ENCODE results near the gene BTF3.

BTF3 gene

DNA sequence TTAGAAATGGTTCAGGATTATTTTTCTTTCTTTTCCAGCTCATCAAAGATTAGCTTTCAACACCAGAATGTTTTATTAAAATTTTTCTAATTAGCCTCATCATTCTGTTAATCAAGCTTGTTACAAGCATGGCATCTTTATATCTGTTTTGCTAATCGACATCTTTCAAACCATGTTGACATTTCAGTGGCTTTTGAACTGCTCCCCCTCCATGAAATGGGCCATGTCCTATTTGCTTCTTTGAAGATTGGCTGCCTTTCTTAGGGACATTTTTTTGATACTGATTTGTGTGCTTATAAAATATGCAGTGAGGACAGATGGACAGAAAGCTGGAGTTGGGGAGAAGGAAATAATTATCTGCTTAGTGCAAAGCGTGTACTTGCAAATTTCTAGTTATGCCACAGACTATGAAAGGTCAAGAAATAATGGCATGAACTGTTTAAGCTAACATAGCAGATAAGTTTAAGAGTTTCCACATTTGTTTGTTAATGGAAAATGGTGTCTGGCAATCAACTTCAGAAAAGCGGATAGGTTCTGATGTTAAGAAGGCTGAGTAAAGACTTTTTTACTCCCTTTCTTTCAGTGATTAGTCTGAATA, 27.5 kb downstream of the BTF3 start:
- no peak for DNase-seq (ENCODE audit: low read depth)

GRCh38 chr5:73528248-73528647, 30.0 kb downstream of the BTF3 start:
- no peak for DNase-seq (ENCODE audit: low read depth)

- DNase-seq (ENCODE audit: low read depth): no peak
Observed at GRCh38 chr5:73529081-73529480, 30.8 kb downstream of the BTF3 start.

DNA sequence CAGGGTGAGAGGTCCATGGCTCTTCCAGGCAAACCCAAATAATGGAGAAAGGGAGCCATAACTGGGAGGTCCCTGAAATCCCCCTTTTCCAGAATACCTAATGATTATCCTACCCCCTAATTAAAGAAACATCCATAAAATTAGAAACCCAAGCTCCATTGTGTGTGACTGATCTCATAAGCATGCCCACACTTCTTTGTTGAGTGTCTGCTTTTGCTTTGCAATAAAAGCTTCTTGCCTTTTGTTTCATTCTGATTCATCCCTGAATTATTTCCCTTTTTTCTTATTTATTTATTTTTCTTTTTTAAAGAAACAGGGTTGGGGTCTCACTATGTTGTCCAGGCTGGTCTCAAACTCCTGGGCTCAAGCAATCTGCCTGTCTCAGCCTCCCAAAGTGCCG, 33.1 kb downstream of the BTF3 start:
- DNase-seq (ENCODE audit: low read depth): no peak

DNA sequence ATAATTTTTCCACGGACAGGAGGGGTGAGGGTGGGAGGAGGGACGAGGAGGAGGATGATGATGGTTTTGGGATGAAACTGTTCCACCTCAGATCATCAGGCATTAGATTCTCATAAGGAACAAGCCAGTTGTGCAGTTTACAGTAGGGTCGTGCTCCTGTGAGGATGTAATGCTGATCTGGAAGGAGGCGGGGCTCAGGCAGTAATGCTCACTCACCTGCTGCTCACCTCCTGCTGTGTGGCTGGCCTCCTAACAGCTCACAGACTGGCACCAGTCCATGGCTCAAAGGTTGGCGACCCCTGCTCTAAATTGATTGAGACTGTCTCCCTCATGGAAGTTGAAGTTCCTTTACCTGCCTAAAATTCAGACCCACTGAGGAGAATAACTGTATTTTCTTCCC, 34.0 kb downstream of the BTF3 start:
- DNase-seq (ENCODE audit: low read depth): no peak

DNA sequence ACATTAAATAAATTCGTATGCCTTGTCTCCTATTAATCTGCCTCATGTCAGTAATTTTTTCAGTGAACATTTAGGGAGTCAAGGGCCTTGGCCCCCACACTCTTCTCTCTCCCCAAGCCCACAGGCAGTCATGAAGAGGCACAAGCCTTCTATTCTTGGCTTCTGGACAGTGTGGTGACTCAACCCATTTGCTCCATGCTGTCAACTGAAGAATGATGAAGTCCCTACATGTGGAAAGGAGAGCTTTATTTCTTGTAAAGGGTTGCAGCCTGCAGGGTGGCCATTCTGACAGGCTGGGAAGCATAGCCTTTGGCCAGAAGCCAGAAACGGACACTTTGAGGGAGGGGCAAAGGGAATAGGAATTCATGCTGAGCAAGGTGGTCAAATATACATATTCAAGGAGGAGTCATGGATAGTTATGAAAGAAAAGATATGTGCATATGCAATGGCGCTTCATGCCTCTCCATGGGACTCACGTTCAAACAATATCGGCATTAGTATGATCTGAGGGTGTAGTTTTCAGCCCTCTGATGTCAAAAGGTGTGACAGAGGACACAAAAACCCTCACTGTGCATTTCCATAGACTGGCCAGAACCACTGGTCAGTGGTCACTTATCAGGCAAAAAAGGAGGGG, 35.9 kb downstream of the BTF3 start:
- DNase-seq (ENCODE audit: low read depth): no peak

DNA sequence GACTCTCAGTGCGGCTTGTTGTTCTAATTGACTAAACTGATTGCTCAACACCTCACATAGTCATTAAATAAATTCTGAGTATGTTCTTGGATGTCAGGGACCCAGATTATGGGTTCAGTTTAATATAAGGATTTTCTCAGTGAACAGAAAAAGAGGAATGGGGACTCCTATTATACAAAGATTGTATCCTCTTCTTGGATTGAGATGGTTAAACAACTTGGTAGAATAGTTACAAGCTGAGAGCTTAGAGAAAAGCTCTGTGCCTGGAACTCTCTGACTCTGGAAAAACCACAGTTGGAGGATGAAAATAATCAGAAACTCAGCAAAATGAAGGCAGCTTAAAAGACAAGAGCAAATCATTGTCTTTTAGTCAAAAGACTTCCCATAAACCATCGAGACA, 36.7 kb downstream of the BTF3 start:
- no peak for DNase-seq (ENCODE audit: low read depth)

DNA sequence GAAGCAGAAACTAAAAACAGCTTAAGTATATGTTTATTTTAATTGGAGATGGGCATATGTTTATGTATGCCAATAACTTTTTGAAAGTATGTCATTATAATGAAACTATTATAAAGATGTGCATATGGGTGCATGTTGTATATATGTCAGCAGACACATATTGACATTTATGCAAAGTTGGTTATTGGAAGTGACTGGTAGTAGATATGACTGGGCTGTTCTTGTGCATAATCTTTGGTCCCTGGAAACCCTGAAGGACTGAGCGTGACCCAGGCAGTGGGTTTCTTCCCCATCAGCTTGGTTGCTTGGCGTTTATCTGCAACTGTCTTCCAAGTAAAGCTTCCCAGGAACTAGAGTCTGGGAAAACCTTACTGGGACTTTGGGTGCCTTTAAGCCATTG, 41.5 kb downstream of the BTF3 start:
- DNase-seq (ENCODE audit: low read depth): no peak

GRCh38 chr5:73540192-73540591, 42.0 kb downstream of the BTF3 start:
- DNase-seq (ENCODE audit: low read depth): no peak

- DNase-seq (ENCODE audit: low read depth): no peak
Observed at GRCh38 chr5:73542020-73542419, 43.8 kb downstream of the BTF3 start.

- no peak for DNase-seq (ENCODE audit: low read depth)
Observed at GRCh38 chr5:73544429-73545402, 46.5 kb downstream of the BTF3 start.

DNA sequence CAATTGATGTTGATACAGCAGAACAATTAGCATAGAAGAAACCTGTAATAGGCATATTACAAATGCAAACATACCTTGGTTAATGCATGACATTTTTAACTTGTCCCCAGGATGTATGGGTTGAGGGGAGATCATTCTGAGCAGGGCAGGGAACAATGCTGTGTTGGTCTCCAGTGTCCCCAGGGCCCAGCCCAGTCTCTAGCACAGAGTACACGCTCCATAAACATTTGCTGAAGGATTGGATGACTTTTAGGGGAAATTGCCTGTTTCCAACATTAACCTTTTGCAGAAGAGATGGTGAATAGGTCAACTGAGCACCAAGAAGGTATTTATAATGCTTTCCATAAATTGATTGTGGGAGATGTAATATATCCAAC, 47.1 kb downstream of the BTF3 start:
- no peak for DNase-seq (ENCODE audit: low read depth)

GRCh38 chr5:73550016-73550415, 51.8 kb downstream of the BTF3 start:
- no peak for DNase-seq (ENCODE audit: low read depth)

GRCh38 chr5:73552642-73553041, 54.4 kb downstream of the BTF3 start:
- no peak for DNase-seq (ENCODE audit: low read depth)
